Measurements from ENCODE around the gene MAP3K3. TPM values are rescaled to one million over a fixed set of nuclear protein-coding genes. Genes with fewer than 3 reads are reported as not detected.

The MAP3K3 gene
- total RNA-seq, 4 donors from 2014 or later = 62.8 to 107 (median 71.7) TPM

- Histone ChIP-seq H3K27ac (no peak overlapping the region), H3K27me3 (no peaks in the 10 kb centered on the region), H3K4me3 (no peak overlapping the region), H3K9me3 (no peaks in the 10 kb centered on the region), H3K36me3 (peaks cover 5 to 64% (median 16%) of the 10 kb centered on the region in 3 donors), H3K4me1 (peaks cover 0 to 5% (median 0%) of the 10 kb centered on the region in 4 donors)
- TF ChIP-seq POLR2A (IDR thresholded peaks at IDR 0.05) (no peak), EP300 (IDR thresholded peaks at IDR 0.05) (no peak), CTCF (IDR thresholded peaks at IDR 0.05) (no peak)
- no peak for DNase-seq (ENCODE audit: low spot score in 2 of 2)
- WGBS, 2 donors = 77 to 83% methylated on average over 6 of the region's 6 CpGs
These were observed 12.2 kb upstream of the MAP3K3 start for GRCh38 chr17:63609816-63610573.

- peaks cover 0 to 5% (median 0%) of the 10 kb centered on the region in 4 donors for H3K4me1 ChIP-seq
- no peak for DNase-seq (ENCODE audit: low spot score in 2 of 2)
- 89 to 96% methylated on average over 10 of the region's 10 CpGs for WGBS, 2 donors
- H3K36me3 ChIP-seq = peaks cover 5 to 56% (median 10%) of the 10 kb centered on the region in 3 donors
- TF ChIP-seq POLR2A (IDR thresholded peaks at IDR 0.05) (no peak), EP300 (IDR thresholded peaks at IDR 0.05) (no peak), CTCF (IDR thresholded peaks at IDR 0.05) (no peak)
- H3K4me3 ChIP-seq = no peak overlapping the region
- H3K27ac ChIP-seq = no peak overlapping the region
- no peaks in the 10 kb centered on the region for H3K27me3 ChIP-seq
- no peaks in the 10 kb centered on the region for H3K9me3 ChIP-seq
These were observed 11.4 kb upstream of the MAP3K3 start for GRCh38 chr17:63610854-63611253.

GRCh38 chr17:63611354-63611753 is 10.9 kb upstream of the MAP3K3 start:
- Histone ChIP-seq H3K27me3 (no peaks in the 10 kb centered on the region), H3K4me1 (peaks cover 0 to 5% (median 0%) of the 10 kb centered on the region in 4 donors), H3K27ac (no peak overlapping the region), H3K9me3 (no peaks in the 10 kb centered on the region), H3K4me3 (no peak overlapping the region), H3K36me3 (peaks cover 5 to 51% (median 10%) of the 10 kb centered on the region in 3 donors)
- DNase-seq (ENCODE audit: low spot score in 2 of 2) = no peak
- 80 to 81% methylated on average over 3 of the region's 3 CpGs for WGBS, 2 donors
- TF ChIP-seq EP300 (IDR thresholded peaks at IDR 0.05) = no peak
- no peak for TF ChIP-seq CTCF (IDR thresholded peaks at IDR 0.05)
- no peak for TF ChIP-seq POLR2A (IDR thresholded peaks at IDR 0.05)

GRCh38 chr17:63613663-63614062 is 8.6 kb upstream of the MAP3K3 start:
- TF ChIP-seq EP300 (IDR thresholded peaks at IDR 0.05) (no peak), CTCF (IDR thresholded peaks at IDR 0.05) (no peak), POLR2A (IDR thresholded peaks at IDR 0.05) (no peak)

GRCh38 chr17:63621229-63621683 is 961 bp upstream of the MAP3K3 start:
- no peaks in the 10 kb centered on the region for H3K36me3 ChIP-seq
- peak overlapping the region; percentile 77 to 96 (median 90) for H3K27ac ChIP-seq
- TF ChIP-seq EP300 (IDR thresholded peaks at IDR 0.05) (no peak), CTCF (IDR thresholded peaks at IDR 0.05) (no peak), POLR2A (IDR thresholded peaks at IDR 0.05) (no peak)
- 6% methylated on average over 10 of the region's 10 CpGs for WGBS, 2 donors
- DNase-seq (ENCODE audit: low spot score in 2 of 2) = no peak
- H3K4me1 ChIP-seq = peaks cover 0 to 37% (median 24%) of the 10 kb centered on the region in 4 donors
- H3K4me3 ChIP-seq = peak overlapping the region; percentile 73 to 92 (median 82)
- no peaks in the 10 kb centered on the region for H3K27me3 ChIP-seq
- no peaks in the 10 kb centered on the region for H3K9me3 ChIP-seq

More at GRCh38 chr17:63613663-63614062, 8.6 kb upstream of the MAP3K3 start:
- H3K9me3 ChIP-seq = no peaks in the 10 kb centered on the region
- H3K27ac ChIP-seq = no peak overlapping the region
- no peaks in the 10 kb centered on the region for H3K27me3 ChIP-seq
- peaks cover 0 to 28% (median 0%) of the 10 kb centered on the region in 3 donors for H3K36me3 ChIP-seq
- 87 to 88% methylated on average over 2 of the region's 2 CpGs for WGBS, 2 donors
- DNase-seq (ENCODE audit: low spot score in 2 of 2) = no peak
- no peak overlapping the region for H3K4me3 ChIP-seq
- H3K4me1 ChIP-seq = peaks cover 0 to 5% (median 0%) of the 10 kb centered on the region in 4 donors

Data from tibial nerve (tissue), 4 donors.